ENCODE measurements around the gene TRAM2. TPM values are rescaled to one million over a fixed set of nuclear protein-coding genes. Genes with fewer than 3 reads are reported as not detected.

Gene TRAM2
- total and polyA plus RNA-seq, 2 of the 4 experiments (the other 2 are of a cell fraction) = 77.2 to 95.7 TPM

DNA sequence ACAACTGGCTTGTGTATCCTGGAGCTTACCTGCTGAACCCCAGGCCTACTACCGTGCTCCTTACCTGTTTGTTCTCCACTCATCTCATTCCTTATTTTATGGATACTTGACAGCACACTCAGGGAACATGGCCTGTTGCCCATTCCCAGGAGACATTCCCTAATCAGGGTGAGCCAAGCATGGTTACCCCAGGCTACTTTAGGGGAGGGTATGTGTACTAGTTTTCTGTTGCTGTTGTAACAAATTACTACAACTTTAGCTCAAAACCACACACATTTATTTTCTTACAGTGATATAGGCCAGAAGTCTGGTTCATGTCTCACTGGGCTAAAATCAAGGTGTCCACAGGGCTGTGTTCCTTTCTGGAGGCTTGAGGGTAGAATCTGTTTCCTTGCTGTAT is 15.0 kb upstream of the TRAM2 start:
- peak overlapping the region; percentile 43 for H4K91ac ChIP-seq (ENCODE audit: insufficient read depth, low read depth, low read length)
- H2AK9ac ChIP-seq (replicated peaks; ENCODE audit: low read depth, low read length, poor library complexity) = no peak overlapping the region
- H4K20me1 ChIP-seq (ENCODE audit: insufficient read depth, low read length) = no peaks in the 10 kb centered on the region
- H2BK15ac ChIP-seq (ENCODE audit: low read depth, low read length) = 0 out of 3 replicates have a peak overlapping the region, but pooled peaks have one; percentile 6
- no peak overlapping the region for H3K27ac ChIP-seq (ENCODE audit: insufficient read depth, low read length)
- in situ Hi-C loops (cut with MboI; ENCODE audit: low sequenced_read_pairs) (no loop called here), intact Hi-C loops (cut with micrococcal nuclease) (no loop called here), dilution Hi-C loops (cut with HindIII; ENCODE audit: low sequenced_read_pairs, unreplicated experiment) (no loop called here)
- DNase-seq (no peak), ATAC-seq (ENCODE audit: low read depth) (no peak)
- H3K4me3 ChIP-seq (ENCODE audit: insufficient read depth, low read depth, low read length) = no peak overlapping the region
- H3K4me2 ChIP-seq (ENCODE audit: low read depth, low read length) = no peak overlapping the region
- H3K56ac ChIP-seq (ENCODE audit: extremely low read depth, insufficient read depth, low read length) = no peak overlapping the region
- H3K18ac ChIP-seq (ENCODE audit: low read depth, low read length) = 0 out of 2 replicates have a peak overlapping the region, but pooled peaks have one; percentile 3
- WGBS, 2 experiments (ENCODE audit: extremely low coverage in 2 of 2, insufficient read length in 1 of 2) = no CpG with 5 or more reads among the region's 1 CpG
- H3K14ac ChIP-seq (replicated peaks; ENCODE audit: low read depth, low read length) = no peak overlapping the region; the same call in 1 of the 2 replicates
- no peak for TF ChIP-seq NFE2L2 (IDR thresholded peaks at IDR 0.05; ENCODE audit: low read depth, low read length)
- TF ChIP-seq, protein P1, sequence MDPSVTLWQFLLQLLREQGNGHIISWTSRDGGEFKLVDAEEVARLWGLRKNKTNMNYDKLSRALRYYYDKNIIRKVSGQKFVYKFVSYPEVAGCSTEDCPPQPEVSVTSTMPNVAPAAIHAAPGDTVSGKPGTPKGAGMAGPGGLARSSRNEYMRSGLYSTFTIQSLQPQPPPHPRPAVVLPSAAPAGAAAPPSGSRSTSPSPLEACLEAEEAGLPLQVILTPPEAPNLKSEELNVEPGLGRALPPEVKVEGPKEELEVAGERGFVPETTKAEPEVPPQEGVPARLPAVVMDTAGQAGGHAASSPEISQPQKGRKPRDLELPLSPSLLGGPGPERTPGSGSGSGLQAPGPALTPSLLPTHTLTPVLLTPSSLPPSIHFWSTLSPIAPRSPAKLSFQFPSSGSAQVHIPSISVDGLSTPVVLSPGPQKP (IDR thresholded peaks at IDR 0.05; ENCODE audit: borderline replicate concordance, low read depth, low read length) = no peak
- no peak for TF ChIP-seq BHLHE40 (IDR thresholded peaks at IDR 0.05; ENCODE audit: low read depth, low read length)
- no peak for TF ChIP-seq RAD21 (IDR thresholded peaks at IDR 0.05; ENCODE audit: low read length)
- no peak for TF ChIP-seq RCOR1 (IDR thresholded peaks at IDR 0.05; ENCODE audit: insufficient replicate concordance, low read length)
- no peak for TF ChIP-seq MXI1 (IDR thresholded peaks at IDR 0.05; ENCODE audit: borderline replicate concordance, low read depth, low read length)
- TF ChIP-seq CEBPB (IDR thresholded peaks at IDR 0.05; ENCODE audit: low read depth, low read length) = no peak
- no peak for TF ChIP-seq FOS (IDR thresholded peaks at IDR 0.05; ENCODE audit: low read depth, low read length)
- TF ChIP-seq MAZ (IDR thresholded peaks at IDR 0.05; ENCODE audit: borderline replicate concordance, low read depth, low read length) = no peak
- TF ChIP-seq POLR2A (IDR thresholded peaks at IDR 0.05; ENCODE audit: low read depth, low read length) = no peak
- no peak for TF ChIP-seq MAFK (IDR thresholded peaks at IDR 0.05; ENCODE audit: low read depth, low read length)
- TF ChIP-seq CHD1 (IDR thresholded peaks at IDR 0.05; ENCODE audit: low read depth, low read length) = no peak
- TF ChIP-seq, protein P2, sequence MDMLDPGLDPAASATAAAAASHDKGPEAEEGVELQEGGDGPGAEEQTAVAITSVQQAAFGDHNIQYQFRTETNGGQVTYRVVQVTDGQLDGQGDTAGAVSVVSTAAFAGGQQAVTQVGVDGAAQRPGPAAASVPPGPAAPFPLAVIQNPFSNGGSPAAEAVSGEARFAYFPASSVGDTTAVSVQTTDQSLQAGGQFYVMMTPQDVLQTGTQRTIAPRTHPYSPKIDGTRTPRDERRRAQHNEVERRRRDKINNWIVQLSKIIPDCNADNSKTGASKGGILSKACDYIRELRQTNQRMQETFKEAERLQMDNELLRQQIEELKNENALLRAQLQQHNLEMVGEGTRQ (IDR thresholded peaks at IDR 0.05; ENCODE audit: low read depth, low read length) = no peak
- TF ChIP-seq SMC3 (IDR thresholded peaks at IDR 0.05; ENCODE audit: low read depth, low read length) = no peak
- TF ChIP-seq, protein P3, sequence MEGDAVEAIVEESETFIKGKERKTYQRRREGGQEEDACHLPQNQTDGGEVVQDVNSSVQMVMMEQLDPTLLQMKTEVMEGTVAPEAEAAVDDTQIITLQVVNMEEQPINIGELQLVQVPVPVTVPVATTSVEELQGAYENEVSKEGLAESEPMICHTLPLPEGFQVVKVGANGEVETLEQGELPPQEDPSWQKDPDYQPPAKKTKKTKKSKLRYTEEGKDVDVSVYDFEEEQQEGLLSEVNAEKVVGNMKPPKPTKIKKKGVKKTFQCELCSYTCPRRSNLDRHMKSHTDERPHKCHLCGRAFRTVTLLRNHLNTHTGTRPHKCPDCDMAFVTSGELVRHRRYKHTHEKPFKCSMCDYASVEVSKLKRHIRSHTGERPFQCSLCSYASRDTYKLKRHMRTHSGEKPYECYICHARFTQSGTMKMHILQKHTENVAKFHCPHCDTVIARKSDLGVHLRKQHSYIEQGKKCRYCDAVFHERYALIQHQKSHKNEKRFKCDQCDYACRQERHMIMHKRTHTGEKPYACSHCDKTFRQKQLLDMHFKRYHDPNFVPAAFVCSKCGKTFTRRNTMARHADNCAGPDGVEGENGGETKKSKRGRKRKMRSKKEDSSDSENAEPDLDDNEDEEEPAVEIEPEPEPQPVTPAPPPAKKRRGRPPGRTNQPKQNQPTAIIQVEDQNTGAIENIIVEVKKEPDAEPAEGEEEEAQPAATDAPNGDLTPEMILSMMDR (conservative IDR thresholded peaks at IDR 0.05; ENCODE audit: low read depth, low read length) = no peak
- peak overlapping the region; percentile 46; the same call in 1 of the 2 replicates for H3K4ac ChIP-seq (ENCODE audit: low read depth, low read length)
- no peak overlapping the region for H2BK5ac ChIP-seq (ENCODE audit: low read depth, low read length, poor library complexity, severe bottlenecking)
- H3K4me1 ChIP-seq (ENCODE audit: control insufficient read depth, insufficient read depth, low read length) = peaks cover 36% of the 10 kb centered on the region
- peak overlapping the region; percentile 57; the same call in 1 of the 2 replicates for H2BK20ac ChIP-seq (ENCODE audit: low read depth, low read length)
- peaks cover 0 to 4% of the 10 kb centered on the region in 2 experiments; a peak in 1 of 4 replicates for H3K79me1 ChIP-seq (ENCODE audit: low read depth in 1 of 2, low read length in 2 of 2)
- H3K9me1 ChIP-seq (ENCODE audit: insufficient read depth, low read length) = peaks cover 27% of the 10 kb centered on the region
- H3K9ac ChIP-seq (ENCODE audit: low read depth, low read length) = no peak overlapping the region
- no peaks in the 10 kb centered on the region for H3K9me3 ChIP-seq (ENCODE audit: control insufficient read depth, insufficient read depth, low read length)
- BruUV-seq (replicated peaks) = no TSS peak
- no peak overlapping the region for H4K5ac ChIP-seq (ENCODE audit: low read depth, low read length)
- H2AFZ ChIP-seq (replicated peaks; ENCODE audit: low read length, poor library complexity) = no peak overlapping the region
- H3K23ac ChIP-seq (ENCODE audit: low read depth, low read length) = 0 out of 2 replicates have a peak overlapping the region, but pooled peaks have one; percentile 27
- H2AK5ac ChIP-seq (ENCODE audit: low read depth, low read length) = peak overlapping the region; percentile 65; the same call in 1 of the 2 replicates
- ChIA-PET CTCF (interaction anchor here (0.6 kb wide), 1 partner anchor 30 kb away, joined by 5 read pairs; no protein-coding TSS in a partner anchor), POLR2A (ENCODE audit: unreplicated experiment) (interaction anchor here (0.6 kb wide), 1 partner anchor 309 kb away, joined by 4 read pairs; no protein-coding TSS in a partner anchor)
- no peaks in the 10 kb centered on the region for H3K27me3 ChIP-seq (ENCODE audit: control insufficient read depth, insufficient read depth, low read length)
- no peaks in the 10 kb centered on the region for H3K36me3 ChIP-seq (ENCODE audit: control insufficient read depth, insufficient read depth, low read length)
- H2BK120ac ChIP-seq (ENCODE audit: low read depth, low read length) = peak overlapping the region; percentile 65
- H4K8ac ChIP-seq (ENCODE audit: low read depth in 2 of 2, low read length in 2 of 2) = no peak overlapping the region

Data from IMR-90 (cell line).